Ureter (tissue), 1 donor: ENCODE measurements around the gene ZNF575. TPM values are rescaled to one million over a fixed set of nuclear protein-coding genes. Genes with fewer than 3 reads are reported as not detected.

Experiments
- DNase-seq: peaks from one replicate; pipeline ENCODE4 v3.0.0-alpha.2; 2020; ENCODE audit warnings: low spot score
- total RNA-seq: library from RNA; stranded (reverse); gene quantifications from one replicate; pipeline ENCODE4 v1.2.4, GENCODE V29; 2023
- donor health status: DM: yes; HTN: yes; CAD: no.

ZNF575 gene
- total RNA-seq: 2.1 TPM

DNA sequence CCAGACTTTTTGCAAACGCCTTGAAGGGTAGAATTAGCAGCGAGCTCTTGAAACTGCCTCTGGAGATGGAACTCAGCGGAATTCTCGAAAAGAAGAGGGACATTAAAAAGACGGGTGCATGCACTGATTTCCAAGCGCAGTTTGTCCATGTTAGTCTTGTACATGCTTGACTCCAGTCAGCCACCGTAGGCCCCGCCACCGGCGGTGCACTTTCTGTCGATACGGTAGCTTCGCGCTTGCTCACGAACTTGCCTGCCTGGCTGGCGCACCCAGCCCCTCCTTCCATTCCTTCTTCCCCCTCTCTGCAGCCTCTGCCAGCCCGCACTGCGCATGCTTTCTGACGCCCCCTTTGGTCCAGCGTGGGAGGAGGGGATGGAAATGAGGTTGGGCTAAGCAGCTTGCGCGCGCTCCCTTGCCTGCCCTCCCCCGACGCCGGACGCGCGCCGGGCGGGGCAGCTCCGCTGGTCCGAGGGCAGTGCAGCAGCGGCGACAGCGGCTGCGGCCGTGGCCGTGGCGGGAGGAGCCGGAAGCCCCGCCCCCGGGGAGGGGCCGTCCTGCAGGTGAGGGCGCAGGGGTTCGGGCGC lies at the start of gene ZNF575:
TSS of gene ZNF575 (plus strand) at position 227 of the 584 bp plus-strand sequence. CDS start 1,235 bp downstream, outside the sequence.
- DNase-seq: peak; percentile 92

DNA sequence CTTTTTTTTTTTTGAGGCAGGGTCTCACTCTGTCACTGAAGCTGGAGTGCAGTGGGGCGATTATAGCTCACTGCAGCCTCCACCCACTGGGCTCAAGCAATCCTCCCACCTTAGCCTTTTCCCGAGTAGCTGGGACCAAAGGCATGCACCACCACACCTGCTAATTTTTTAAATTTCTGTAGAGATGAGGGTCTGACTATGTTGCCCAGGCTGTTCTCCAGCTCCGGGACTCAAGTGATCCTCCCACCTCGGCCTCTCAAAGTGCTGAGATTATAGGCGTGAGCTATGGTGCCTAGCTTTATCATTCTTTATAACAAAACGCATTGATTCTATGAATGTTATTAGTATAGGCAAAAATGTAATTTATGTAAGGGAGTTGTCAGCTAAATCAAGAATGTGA lies 49.7 kb upstream of the ZNF575 start:
- no peak for DNase-seq

GRCh38 chr19:43485951-43486350 lies 47.0 kb upstream of the ZNF575 start:
- no peak for DNase-seq

GRCh38 chr19:43486412-43486811 lies 46.6 kb upstream of the ZNF575 start:
- DNase-seq: no peak

GRCh38 chr19:43488179-43488578 lies 44.8 kb upstream of the ZNF575 start:
- no peak for DNase-seq

DNA sequence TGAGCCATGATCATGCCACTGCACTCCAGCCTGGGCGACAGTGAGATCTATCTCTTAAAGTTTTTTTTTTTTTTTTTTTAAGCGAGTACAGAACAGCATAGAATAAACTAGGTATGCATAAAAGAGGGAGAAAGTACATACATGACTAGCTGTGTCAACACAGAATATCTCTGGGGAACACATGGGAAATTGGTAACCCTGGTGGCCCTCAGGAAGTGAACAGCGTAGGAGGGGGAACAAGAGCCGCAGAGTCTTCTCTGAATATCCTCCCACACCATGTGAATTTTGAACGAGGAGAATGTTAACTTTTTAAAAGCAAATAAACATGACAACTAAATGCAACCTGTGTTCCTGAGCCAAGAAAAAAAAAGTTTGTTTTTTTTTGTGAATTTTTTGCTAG lies 43.7 kb upstream of the ZNF575 start:
- no peak for DNase-seq

DNA sequence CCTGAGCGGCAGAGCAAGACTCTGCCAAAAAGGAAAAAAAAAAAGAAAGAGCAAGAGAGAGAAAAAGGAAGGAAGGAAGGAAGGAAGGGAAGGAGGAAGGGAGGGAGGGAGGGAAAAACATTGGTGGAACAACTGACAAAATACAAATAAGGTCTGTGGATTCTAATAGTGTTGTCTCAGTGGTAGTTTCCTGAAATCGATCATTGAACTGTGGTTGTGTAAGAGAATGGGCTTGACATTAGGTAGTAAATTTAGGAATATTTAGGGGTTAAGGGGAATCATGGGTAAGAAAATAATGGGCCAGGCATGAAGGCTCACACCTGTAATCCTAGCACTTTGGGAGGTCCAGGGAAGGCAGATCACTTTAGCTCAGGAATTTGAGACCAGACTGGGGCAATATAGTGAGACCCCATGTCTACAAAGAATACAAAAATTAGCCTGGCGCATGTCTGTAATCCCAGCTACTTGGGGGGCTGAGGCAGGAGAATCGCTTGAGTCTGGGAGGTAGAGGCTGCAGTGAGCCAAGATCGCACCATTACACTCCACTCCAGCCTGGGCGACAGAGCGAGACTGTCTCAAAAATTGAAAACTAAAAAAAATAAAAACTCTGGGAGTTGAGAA lies 42.9 kb upstream of the ZNF575 start:
- DNase-seq: no peak

- DNase-seq: no peak
Observed at GRCh38 chr19:43490759-43491158, 42.2 kb upstream of the ZNF575 start.

DNA sequence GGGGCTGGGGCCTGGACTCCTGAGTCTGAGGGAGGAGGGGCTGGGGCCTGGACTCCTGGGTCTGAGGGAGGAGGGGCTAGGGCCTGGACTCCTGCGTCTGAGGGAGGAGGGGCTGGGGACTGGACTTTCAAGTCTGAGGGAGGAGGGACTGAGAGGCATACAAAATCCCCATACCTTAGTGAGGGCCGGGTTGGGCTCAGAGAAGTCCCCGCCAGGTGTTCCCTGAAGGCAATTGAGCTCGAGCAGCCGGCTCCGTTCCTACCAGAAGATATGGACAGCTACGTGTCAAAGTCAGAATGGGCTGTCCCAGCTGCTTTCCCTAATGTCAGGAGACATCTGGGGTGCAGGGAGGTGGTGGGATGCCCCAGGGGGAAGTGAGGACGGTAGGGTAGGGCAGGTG lies 37.9 kb upstream of the ZNF575 start:
- DNase-seq: no peak

GRCh38 chr19:43496960-43497359 lies 36.0 kb upstream of the ZNF575 start:
- DNase-seq: no peak

GRCh38 chr19:43498233-43498842 lies 34.6 kb upstream of the ZNF575 start:
- DNase-seq: no peak

- no peak for DNase-seq
Observed at GRCh38 chr19:43499042-43499441, 33.9 kb upstream of the ZNF575 start.

DNA sequence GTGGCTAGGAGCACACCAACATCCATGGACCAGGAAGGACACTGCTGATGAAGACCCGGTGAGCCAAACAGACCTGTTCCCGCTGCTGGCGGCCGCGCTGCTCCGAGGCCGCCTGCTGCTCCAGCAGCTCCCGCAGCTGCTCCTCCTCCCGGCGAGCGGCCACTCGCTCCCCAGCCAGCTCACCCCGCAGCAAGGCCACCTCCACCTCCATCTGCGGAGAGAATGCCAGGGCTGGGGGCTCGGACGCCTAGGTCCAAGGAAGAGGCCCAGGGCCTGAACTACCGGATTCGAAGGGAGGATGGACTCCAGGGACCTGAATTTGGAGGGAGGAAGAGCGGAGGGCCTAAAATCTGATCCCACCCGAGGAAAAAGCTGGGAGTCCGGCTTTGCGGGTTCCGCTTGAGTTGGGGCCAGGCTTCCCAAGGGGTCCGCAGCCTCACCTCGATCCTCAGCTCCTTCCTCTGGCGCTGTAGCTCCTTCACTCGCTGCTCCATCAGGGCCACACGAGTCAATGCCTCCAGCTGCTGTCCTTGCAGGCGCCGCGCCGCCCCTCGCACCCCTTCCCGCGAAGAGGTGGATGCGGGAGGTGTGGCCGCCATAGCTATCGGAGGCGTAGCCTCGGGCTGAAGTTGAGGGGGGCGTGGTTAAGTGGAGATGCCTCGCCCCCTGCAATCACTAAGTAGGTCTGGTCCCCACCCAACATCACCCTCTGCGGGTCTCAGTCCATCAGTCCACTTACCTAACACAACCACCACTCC lies 31.1 kb upstream of the ZNF575 start:
- DNase-seq: no peak

- DNase-seq: no peak
Observed at GRCh38 chr19:43502419-43502976, 30.5 kb upstream of the ZNF575 start.

GRCh38 chr19:43503501-43504425 lies 29.2 kb upstream of the ZNF575 start:
- peak; percentile 98 for DNase-seq

DNA sequence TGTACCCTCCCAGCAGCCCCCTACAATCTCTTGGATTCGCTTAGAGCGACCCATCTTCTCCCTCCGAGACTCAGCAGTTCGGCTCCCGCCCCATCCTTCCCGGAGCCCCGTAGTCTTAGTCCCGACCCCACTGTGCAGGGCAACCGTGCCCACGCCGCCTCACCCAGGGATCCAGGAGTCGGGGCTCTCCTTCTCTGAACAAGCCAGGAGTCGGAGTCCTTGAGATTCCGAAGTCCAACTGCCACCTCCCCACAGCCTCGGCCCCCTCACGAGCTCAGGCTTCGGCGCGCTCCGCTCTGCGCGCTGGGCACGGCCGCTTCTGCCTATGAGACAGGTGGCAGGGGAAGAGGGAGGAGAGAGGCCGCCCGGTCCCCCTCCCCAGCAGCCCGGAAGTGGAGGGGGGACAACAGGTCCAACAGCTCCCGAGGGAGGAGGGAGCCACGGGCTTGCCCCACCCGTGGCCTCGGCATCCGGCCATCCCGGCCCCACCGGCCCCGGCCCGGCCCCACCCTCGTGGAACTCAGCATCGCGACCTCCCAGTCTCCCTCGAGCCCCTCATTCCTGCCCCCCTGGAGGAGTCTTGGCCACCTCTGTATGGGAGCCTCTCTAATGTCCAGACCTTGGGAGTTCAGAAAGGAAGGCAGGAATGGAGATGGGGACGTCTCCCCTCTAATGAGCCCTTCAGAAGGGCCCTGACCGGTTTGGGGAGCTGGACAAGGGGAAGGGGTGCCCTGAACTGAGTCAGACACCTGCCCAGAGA lies 28.4 kb upstream of the ZNF575 start, which contains the start of gene PHLDB3:
TSS of gene PHLDB3 (minus strand) at position 321 of the 760 bp plus-strand sequence. CDS start 628 bp downstream, outside the sequence.
- peak; percentile 74 for DNase-seq

DNA sequence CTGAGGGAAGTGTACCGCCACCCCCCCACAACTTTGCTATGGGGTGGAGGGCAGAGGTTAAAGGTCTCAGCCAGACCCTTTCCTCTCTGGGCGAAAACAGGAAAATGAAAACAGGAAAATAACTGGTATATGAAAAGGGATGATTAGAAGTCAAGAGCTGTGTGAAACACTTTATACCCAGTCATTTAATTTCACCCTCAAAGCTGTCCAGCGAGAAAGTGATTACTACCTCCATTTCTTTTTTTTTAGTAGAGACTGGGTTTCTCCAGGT lies 27.9 kb upstream of the ZNF575 start:
- no peak for DNase-seq

- DNase-seq: no peak
Observed at GRCh38 chr19:43505941-43506340, 27.0 kb upstream of the ZNF575 start.

DNA sequence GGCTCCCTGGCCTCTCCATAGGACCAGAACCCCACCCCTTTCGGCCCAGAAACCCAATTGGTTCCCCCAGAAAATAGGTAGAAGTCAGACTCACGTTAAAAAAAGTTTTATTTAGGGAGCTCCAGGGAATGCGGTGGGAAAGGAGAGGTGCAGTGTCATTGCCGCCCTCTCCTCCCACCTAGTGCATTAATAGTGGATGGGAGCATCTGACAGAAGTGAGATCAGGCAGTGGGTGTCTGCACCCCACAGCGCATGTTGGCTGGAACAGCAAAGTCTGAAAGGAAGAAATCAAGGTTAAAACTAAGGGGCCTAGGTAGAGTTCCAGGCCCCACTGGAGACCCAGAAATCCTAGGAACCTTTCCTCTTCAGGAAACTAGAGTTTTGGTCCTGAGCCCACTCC lies 26.4 kb upstream of the ZNF575 start:
- DNase-seq: no peak

DNA sequence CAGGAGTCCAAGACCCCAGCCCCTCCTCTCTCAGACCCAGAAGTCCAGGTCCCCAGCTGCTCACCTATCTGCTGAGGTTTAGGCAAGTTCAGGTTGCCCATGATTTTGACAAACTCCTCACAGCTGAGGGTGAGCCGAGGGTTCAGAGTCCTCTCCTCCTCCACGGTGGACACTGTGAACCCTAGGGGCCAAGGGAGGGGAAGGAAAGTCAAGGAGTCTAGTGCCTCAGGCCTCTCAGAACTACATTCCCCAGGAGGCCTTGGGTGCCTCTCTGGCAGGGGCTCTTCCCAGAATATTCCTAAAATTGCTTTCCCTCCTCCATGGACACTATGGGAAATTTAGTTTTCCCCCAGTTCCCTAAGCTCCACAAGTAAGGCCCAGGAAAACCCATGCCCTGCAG lies 25.1 kb upstream of the ZNF575 start:
- DNase-seq: no peak

DNA sequence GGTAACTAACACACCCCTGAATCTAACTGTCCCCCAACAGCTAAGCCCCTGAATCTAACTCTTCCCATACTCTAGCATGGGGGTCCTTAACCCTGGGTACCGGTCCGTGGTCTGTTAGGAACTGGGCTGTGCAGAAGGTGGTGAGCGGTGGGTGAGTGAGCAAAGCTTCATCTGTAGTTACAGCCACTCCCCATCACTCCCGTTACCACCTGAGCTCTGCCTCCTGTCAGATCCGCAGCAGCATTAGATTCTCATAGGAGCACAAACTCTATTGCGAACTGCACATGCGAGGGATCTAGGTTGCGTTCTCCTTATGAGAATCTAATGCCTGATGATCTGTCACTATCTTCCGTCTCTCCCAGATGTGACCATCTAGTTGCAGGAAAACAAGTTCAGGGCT lies 22.3 kb upstream of the ZNF575 start:
- no peak for DNase-seq
